GM12891 (cell line): ENCODE measurements around the gene NOL8.

Experiments used
- POLR2A ChIP-seq: IDR thresholded peaks from 2 replicates; pipeline ENCODE4 v1.6.1; 2011; ENCODE audit warnings: low read depth, low read length, control low read depth
- POLR2AphosphoS5 ChIP-seq: IDR thresholded peaks from 2 replicates; pipeline ENCODE4 v1.6.1; 2011; ENCODE audit warnings: low read depth, low read length, control low read depth
- TAF1 ChIP-seq: IDR thresholded peaks from 2 replicates; pipeline ENCODE4 v1.6.1; 2011; ENCODE audit warnings: low read depth, low read length, control low read depth

GRCh38 chr9:92324889-92325268 is 271 bp downstream of the NOL8 start:
- TF ChIP-seq POLR2A (no peak), TAF1 (no peak), POLR2AphosphoS5 (no peak)
